Coronary artery (tissue), 2 donors: ENCODE results near the gene SAMD10.
A peak's percentile ranks its signal among the peaks of the same experiment; 100 is the strongest.

ENCODE experiments used
- DNase-seq: peaks from one replicate; pipeline ENCODE4 v3.0.0-alpha.2; 2017; ENCODE audit warnings: low spot score
- H3K27ac ChIP-seq, 2 donors: fragments of 200-600 bp; sonication (generic); one replicate each; pipeline ENCODE4 v1.5.1; 2016 to 2019
- H3K4me3 ChIP-seq: fragments of 200-600 bp; sonication (generic); 2 replicates; pipeline ENCODE4 v1.5.1; 2016; ENCODE audit warnings: mild to moderate bottlenecking, moderate library complexity
- CTCF ChIP-seq: fragments of 200-600 bp; sonication (generic); IDR thresholded peaks from one replicate; pipeline ENCODE4 v1.5.1; 2019; ENCODE audit warnings: antibody characterized with exemption

SAMD10 gene

GRCh38 chr20:63957690-63958441, 21.6 kb downstream of the SAMD10 start:
- Histone ChIP-seq H3K4me3 (peak overlapping the region; percentile 91), H3K27ac (peak overlapping the region; percentile 83 to 90)
- DNase-seq: no peak
- TF ChIP-seq CTCF: no peak

GRCh38 chr20:63957004-63957689, 22.3 kb downstream of the SAMD10 start:
- TF ChIP-seq CTCF: no peak
- H3K4me3 ChIP-seq: peak overlapping the region; percentile 91
- H3K27ac ChIP-seq: peak overlapping the region; percentile 83 to 90
- DNase-seq: no peak

GRCh38 chr20:63956664-63957003, 22.8 kb downstream of the SAMD10 start:
- TF ChIP-seq CTCF: no peak
- H3K4me3 ChIP-seq: peak overlapping the region; percentile 91
- H3K27ac ChIP-seq: peak overlapping the region; percentile 83 to 90
- peak; percentile 87 for DNase-seq

- DNase-seq: peak; percentile 87
- TF ChIP-seq CTCF: no peak
- Histone ChIP-seq H3K27ac (peak within 1 kb of the TSS; percentile 90 to 95), H3K4me3 (peak within 1 kb of the TSS; percentile 91)
Measured at GRCh38 chr20:63955827-63956663, 23.4 kb downstream of the SAMD10 start, which contains the start of gene UCKL1. Gene UCKL1 (minus strand): TSS chr20:63956416. CDS start chr20:63956372, 44 bp downstream.

GRCh38 chr20:63955281-63955826, 24.1 kb downstream of the SAMD10 start:
- H3K27ac ChIP-seq: peak overlapping the region; percentile 90 to 95
- TF ChIP-seq CTCF: no peak
- no peak for DNase-seq
- H3K4me3 ChIP-seq: peak overlapping the region; percentile 91

- Histone ChIP-seq H3K27ac (peak overlapping the region in 1 of 2 donors; percentile 14), H3K4me3 (peak overlapping the region; percentile 91)
- no peak for TF ChIP-seq CTCF
- no peak for DNase-seq
Measured at GRCh38 chr20:63953764-63954429, 25.5 kb downstream of the SAMD10 start.
